ENCODE measurements around the gene LHCGR. TPM values are rescaled to one million over a fixed set of nuclear protein-coding genes. Genes with fewer than 3 reads are reported as not detected.

Gene LHCGR
- total RNA-seq, 4 donors from 2014 or later, result not detected

GRCh38 chr2:48790407-48791170 is 35.1 kb upstream of the LHCGR start:
- no peaks in the 10 kb centered on the region for H3K9me3 ChIP-seq
- H3K27me3 ChIP-seq, result no peaks in the 10 kb centered on the region
- 76% methylated on average over 13 of the region's 13 CpGs for WGBS, 2 donors (ENCODE audit: low coverage in 1 of 2)
- TF ChIP-seq CTCF (IDR thresholded peaks at IDR 0.05) (no peak), POLR2AphosphoS5 (IDR thresholded peaks at IDR 0.05) (no peak), EP300 (IDR thresholded peaks at IDR 0.05; ENCODE audit: low read depth) (no peak), POLR2A (IDR thresholded peaks at IDR 0.05) (no peak)
- no peaks in the 10 kb centered on the region for H3K36me3 ChIP-seq
- no peak for DNase-seq
- intact Hi-C loops (cut with DNase I; ENCODE audit: low total_unique reads), result no loop called here
- in situ Hi-C loops (cut with MboI; ENCODE audit: low pct_ligation_motif_present in 1 of 4, low pct_unique_long_range_greater_than_20kb in 1 of 4, low sequenced_read_pairs in 3 of 4), result no loop called here
- H3K27ac ChIP-seq, result no peak overlapping the region
- H3K4me3 ChIP-seq, result no peak overlapping the region
- H3K4me1 ChIP-seq, result no peaks in the 10 kb centered on the region

GRCh38 chr2:48787580-48787979 is 32.1 kb upstream of the LHCGR start:
- no peak for TF ChIP-seq EP300 (IDR thresholded peaks at IDR 0.05; ENCODE audit: low read depth)
- intact Hi-C loops (cut with DNase I; ENCODE audit: low total_unique reads), result no loop called here
- Histone ChIP-seq H3K36me3 (no peaks in the 10 kb centered on the region), H3K4me3 (no peak overlapping the region), H3K27me3 (no peaks in the 10 kb centered on the region), H3K27ac (no peak overlapping the region), H3K4me1 (no peaks in the 10 kb centered on the region), H3K9me3 (no peaks in the 10 kb centered on the region)
- in situ Hi-C loops (cut with MboI; ENCODE audit: low pct_ligation_motif_present in 1 of 4, low pct_unique_long_range_greater_than_20kb in 1 of 4, low sequenced_read_pairs in 3 of 4), result no loop called here
- WGBS, 2 donors (ENCODE audit: low coverage in 1 of 2), result 79 to 81% methylated on average over 8 of the region's 8 CpGs
- no peak for DNase-seq

GRCh38 chr2:48781366-48781765 is 25.8 kb upstream of the LHCGR start:
- intact Hi-C loops (cut with DNase I; ENCODE audit: low total_unique reads), result no loop called here
- no peaks in the 10 kb centered on the region for H3K9me3 ChIP-seq
- H3K4me3 ChIP-seq, result no peak overlapping the region
- no peaks in the 10 kb centered on the region for H3K4me1 ChIP-seq
- 86% methylated on average over 1 of the region's 1 CpG; no CpG with 5 or more reads in 1 of the 2 donors for WGBS, 2 donors (ENCODE audit: low coverage in 1 of 2)
- TF ChIP-seq EP300 (IDR thresholded peaks at IDR 0.05; ENCODE audit: low read depth) (no peak), POLR2A (IDR thresholded peaks at IDR 0.05) (no peak), CTCF (IDR thresholded peaks at IDR 0.05) (no peak), POLR2AphosphoS5 (IDR thresholded peaks at IDR 0.05) (no peak)
- in situ Hi-C loops (cut with MboI; ENCODE audit: low pct_ligation_motif_present in 1 of 4, low pct_unique_long_range_greater_than_20kb in 1 of 4, low sequenced_read_pairs in 3 of 4), result no loop called here
- no peaks in the 10 kb centered on the region for H3K36me3 ChIP-seq
- H3K27me3 ChIP-seq, result no peaks in the 10 kb centered on the region
- H3K27ac ChIP-seq, result no peak overlapping the region
- DNase-seq, result no peak

- intact Hi-C loops (cut with DNase I; ENCODE audit: low total_unique reads) (no loop called here), in situ Hi-C loops (cut with MboI; ENCODE audit: low pct_ligation_motif_present in 1 of 4, low pct_unique_long_range_greater_than_20kb in 1 of 4, low sequenced_read_pairs in 3 of 4) (no loop called here)
- Histone ChIP-seq H3K4me1 (no peaks in the 10 kb centered on the region), H3K27ac (no peak overlapping the region), H3K27me3 (no peaks in the 10 kb centered on the region), H3K9me3 (no peaks in the 10 kb centered on the region), H3K4me3 (no peak overlapping the region), H3K36me3 (no peaks in the 10 kb centered on the region)
- no peak for TF ChIP-seq CTCF (IDR thresholded peaks at IDR 0.05)
- TF ChIP-seq EP300 (IDR thresholded peaks at IDR 0.05; ENCODE audit: low read depth), result no peak
- TF ChIP-seq POLR2A (IDR thresholded peaks at IDR 0.05), result no peak
- TF ChIP-seq POLR2AphosphoS5 (IDR thresholded peaks at IDR 0.05), result no peak
- WGBS, 2 donors (ENCODE audit: low coverage in 1 of 2), result 57 to 72% methylated on average over 4 of the region's 4 CpGs
- no peak for DNase-seq
These were observed 23.6 kb upstream of the LHCGR start for GRCh38 chr2:48779019-48779716.
